ENCODE data around the gene PPA1. TPM values are rescaled to one million over a fixed set of nuclear protein-coding genes. Genes with fewer than 3 reads are reported as not detected.

PPA1 gene
- total and polyA plus RNA-seq, 2 donors (not counting 3 experiments of a cell fraction or from before 2014, with no cell fraction given): 63.5 to 140 TPM

GRCh38 chr10:70192326-70192968 lies 40.8 kb downstream of the PPA1 start:
- Histone ChIP-seq H3K4me2 (ENCODE audit: insufficient read depth, low read length) (no peak overlapping the region), H3K9me3 (replicated peaks; ENCODE audit: control insufficient read depth, insufficient read depth, low read length) (no peaks in the 10 kb centered on the region), H3K4me1 (ENCODE audit: control insufficient read depth, extremely low read depth, insufficient read depth, low read length) (no peaks in the 10 kb centered on the region), H4K20me1 (replicated peaks; ENCODE audit: control insufficient read depth, extremely low read depth, insufficient read depth, low read length) (no peaks in the 10 kb centered on the region), H2AFZ (ENCODE audit: low read depth, low read length) (no peak overlapping the region), H3K27me3 (ENCODE audit: control insufficient read depth in 2 of 2, insufficient read depth in 2 of 2, low read length in 2 of 2) (no peaks in the 10 kb centered on the region), H3K9me1 (replicated peaks; ENCODE audit: control insufficient read depth, extremely low read depth, insufficient read depth, low read length) (no peaks in the 10 kb centered on the region), H3K79me2 (ENCODE audit: control insufficient read depth, insufficient read depth, low read length) (no peaks in the 10 kb centered on the region), H3K4me3 (replicated peaks in 1 of 3; ENCODE audit: insufficient read depth in 1 of 3, low read depth in 1 of 3, low read length in 3 of 3) (no peak overlapping the region), H3K9ac (replicated peaks; ENCODE audit: extremely low read depth, insufficient read depth, low read length) (no peak overlapping the region), H3K27ac (ENCODE audit: insufficient read depth, low read depth, low read length) (no peak overlapping the region), H3K36me3 (ENCODE audit: control insufficient read depth in 2 of 2, extremely low read depth in 1 of 2, insufficient read depth in 2 of 2, low read length in 2 of 2) (no peaks in the 10 kb centered on the region)
- ChIA-PET POLR2A (no interaction called here), CTCF (interaction anchor here (1.2 to 1.8 kb wide), 3 partner anchors 29 to 405 kb away, joined by 3 to 8 read pairs (median 4); no protein-coding TSS in a partner anchor)
- dilution Hi-C loops (cut with MboI; ENCODE audit: extremely low pct_ligation_motif_present, low sequenced_read_pairs): no loop called here
- DNase-seq (ENCODE audit: low read depth, low spot score) (no peak), FAIRE-seq (no peak)
- no peak for TF ChIP-seq POLR2A (IDR thresholded peaks at IDR 0.05; ENCODE audit: low read depth, low read length)
- TF ChIP-seq, protein P1, sequence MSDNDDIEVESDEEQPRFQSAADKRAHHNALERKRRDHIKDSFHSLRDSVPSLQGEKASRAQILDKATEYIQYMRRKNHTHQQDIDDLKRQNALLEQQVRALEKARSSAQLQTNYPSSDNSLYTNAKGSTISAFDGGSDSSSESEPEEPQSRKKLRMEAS (IDR thresholded peaks at IDR 0.05; ENCODE audit: insufficient read depth, insufficient read length): no peak
- TF ChIP-seq POLR2AphosphoS5 (IDR thresholded peaks at IDR 0.05; ENCODE audit: insufficient read depth, low read depth, low read length): no peak
- no peak for TF ChIP-seq GATA2 (IDR thresholded peaks at IDR 0.05; ENCODE audit: insufficient read depth, insufficient read length, low read depth, low read length)
- no TSS peak for BruUV-seq (replicated peaks)
- intact Hi-C loops (cut with micrococcal nuclease): no loop called here

DNA sequence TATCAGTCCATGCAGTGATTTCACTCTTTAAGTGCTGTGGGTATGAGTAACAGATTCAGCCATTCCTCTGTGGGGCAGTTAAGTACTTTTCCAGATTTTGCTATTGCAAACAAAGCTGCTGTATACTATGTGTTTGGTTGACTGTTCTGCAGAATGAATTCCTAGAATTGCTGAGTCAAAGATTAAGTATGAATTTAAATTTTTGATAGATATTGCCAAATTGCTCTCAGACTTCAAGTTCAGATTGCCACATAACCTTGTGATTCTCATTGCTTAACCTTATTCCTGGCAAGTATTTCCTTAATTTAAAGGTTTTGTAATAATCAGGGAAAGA lies 41.3 kb downstream of the PPA1 start:
- TF ChIP-seq, protein P1 (IDR thresholded peaks at IDR 0.05; ENCODE audit: insufficient read depth, insufficient read length): no peak
- TF ChIP-seq FOS (IDR thresholded peaks at IDR 0.05; ENCODE audit: borderline replicate concordance, insufficient read depth, low read length): no peak
- TF ChIP-seq POLR2A (IDR thresholded peaks at IDR 0.05; ENCODE audit: low read depth, low read length): no peak
- no peak for TF ChIP-seq EZH2 (IDR thresholded peaks at IDR 0.05; ENCODE audit: borderline replicate concordance, low read depth, low read length, severe bottlenecking)
- CTCF ChIA-PET: no interaction called here
- Histone ChIP-seq H4K20me1 (replicated peaks; ENCODE audit: control insufficient read depth, extremely low read depth, insufficient read depth, low read length) (no peaks in the 10 kb centered on the region), H3K9ac (replicated peaks; ENCODE audit: extremely low read depth, insufficient read depth, low read length) (no peak overlapping the region), H3K36me3 (ENCODE audit: control insufficient read depth in 2 of 2, extremely low read depth in 1 of 2, insufficient read depth in 2 of 2, low read length in 2 of 2) (no peaks in the 10 kb centered on the region), H3K79me2 (ENCODE audit: control insufficient read depth, insufficient read depth, low read length) (no peaks in the 10 kb centered on the region), H3K4me3 (replicated peaks in 1 of 3; ENCODE audit: insufficient read depth in 1 of 3, low read depth in 1 of 3, low read length in 3 of 3) (no peak overlapping the region), H3K9me3 (replicated peaks; ENCODE audit: control insufficient read depth, insufficient read depth, low read length) (no peaks in the 10 kb centered on the region), H3K9me1 (replicated peaks; ENCODE audit: control insufficient read depth, extremely low read depth, insufficient read depth, low read length) (no peaks in the 10 kb centered on the region), H3K4me2 (ENCODE audit: insufficient read depth, low read length) (no peak overlapping the region), H2AFZ (ENCODE audit: low read depth, low read length) (no peak overlapping the region), H3K4me1 (ENCODE audit: control insufficient read depth, extremely low read depth, insufficient read depth, low read length) (no peaks in the 10 kb centered on the region), H3K27ac (ENCODE audit: insufficient read depth, low read depth, low read length) (no peak overlapping the region), H3K27me3 (ENCODE audit: control insufficient read depth in 2 of 2, insufficient read depth in 2 of 2, low read length in 2 of 2) (no peaks in the 10 kb centered on the region)
- dilution Hi-C loops (cut with MboI; ENCODE audit: extremely low pct_ligation_motif_present, low sequenced_read_pairs): no loop called here
- intact Hi-C loops (cut with micrococcal nuclease): no loop called here
- no peak for DNase-seq (ENCODE audit: low read depth, low spot score)
- no TSS peak for BruUV-seq (replicated peaks)
- FAIRE-seq: no peak
- POLR2A ChIA-PET: no interaction called here
